ENCODE results near the gene SSH2.
"Not testable (repeated sequence)": the region's sequence is repeated elsewhere in the genome, so short reads cannot be mapped to it uniquely, and the experiment has no call there.

The SSH2 gene

DNA sequence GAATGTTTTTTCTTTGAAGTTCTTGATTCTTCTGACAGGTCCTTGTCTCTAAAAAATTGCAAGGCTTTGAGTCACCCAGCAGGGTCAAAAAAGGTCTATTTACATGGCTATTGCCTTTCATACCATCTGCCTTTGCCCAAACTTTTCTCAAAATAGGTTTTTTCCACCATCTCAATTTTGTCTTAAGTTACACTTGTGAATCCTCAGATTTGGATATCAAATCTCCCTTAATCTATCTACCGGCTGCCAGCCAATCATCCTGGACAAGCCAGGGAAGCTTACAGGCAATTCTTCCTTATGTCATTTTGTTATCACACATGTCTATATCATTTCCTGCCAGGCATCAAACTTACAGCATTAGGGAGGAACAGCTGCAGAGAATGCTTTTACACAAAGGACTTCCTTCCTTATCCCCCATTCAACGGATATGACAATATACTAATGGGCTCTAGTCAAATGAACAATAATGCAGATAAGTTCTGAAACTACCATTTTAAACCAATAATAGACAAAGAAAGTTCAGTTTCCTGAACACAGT, 203.2 kb downstream of the SSH2 start:
- Histone ChIP-seq H3K27me3 (no peaks in the 10 kb centered on the region), H3K27ac (no peak overlapping the region), H3K4me1 (no peaks in the 10 kb centered on the region), H3K9me3 (peaks cover 0 to 5% (median 0%) of the 10 kb centered on the region in 3 donors), H3K4me3 (no peak overlapping the region), H3K36me3 (no peaks in the 10 kb centered on the region)
- no peak for DNase-seq
- intact Hi-C loops (cut with DNase I; ENCODE audit: low total_unique reads), result no loop called here
- TF ChIP-seq, protein P1, sequence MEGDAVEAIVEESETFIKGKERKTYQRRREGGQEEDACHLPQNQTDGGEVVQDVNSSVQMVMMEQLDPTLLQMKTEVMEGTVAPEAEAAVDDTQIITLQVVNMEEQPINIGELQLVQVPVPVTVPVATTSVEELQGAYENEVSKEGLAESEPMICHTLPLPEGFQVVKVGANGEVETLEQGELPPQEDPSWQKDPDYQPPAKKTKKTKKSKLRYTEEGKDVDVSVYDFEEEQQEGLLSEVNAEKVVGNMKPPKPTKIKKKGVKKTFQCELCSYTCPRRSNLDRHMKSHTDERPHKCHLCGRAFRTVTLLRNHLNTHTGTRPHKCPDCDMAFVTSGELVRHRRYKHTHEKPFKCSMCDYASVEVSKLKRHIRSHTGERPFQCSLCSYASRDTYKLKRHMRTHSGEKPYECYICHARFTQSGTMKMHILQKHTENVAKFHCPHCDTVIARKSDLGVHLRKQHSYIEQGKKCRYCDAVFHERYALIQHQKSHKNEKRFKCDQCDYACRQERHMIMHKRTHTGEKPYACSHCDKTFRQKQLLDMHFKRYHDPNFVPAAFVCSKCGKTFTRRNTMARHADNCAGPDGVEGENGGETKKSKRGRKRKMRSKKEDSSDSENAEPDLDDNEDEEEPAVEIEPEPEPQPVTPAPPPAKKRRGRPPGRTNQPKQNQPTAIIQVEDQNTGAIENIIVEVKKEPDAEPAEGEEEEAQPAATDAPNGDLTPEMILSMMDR (IDR thresholded peaks at IDR 0.05), result no peak

DNA sequence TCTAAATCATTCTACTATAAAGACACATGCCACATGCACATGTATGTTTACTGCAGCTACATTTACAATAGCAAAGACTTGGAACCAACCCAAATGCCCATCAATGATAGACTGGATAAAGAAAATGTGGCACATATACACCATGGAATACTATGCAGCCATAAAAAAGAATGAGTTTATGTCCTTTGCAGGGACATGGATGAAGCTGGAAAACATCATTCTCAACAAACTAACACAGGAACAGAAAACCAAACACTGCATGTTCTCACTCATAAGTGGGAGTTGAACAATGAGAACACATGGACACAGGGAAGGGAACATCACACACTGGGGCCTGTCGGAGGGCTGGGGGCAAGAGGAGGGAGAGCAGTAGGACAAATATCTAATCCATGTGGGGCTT, 204.6 kb downstream of the SSH2 start:
- H3K27ac ChIP-seq; DNase-seq; H3K27me3 ChIP-seq; H3K4me1 ChIP-seq; intact Hi-C loops (cut with DNase I; ENCODE audit: low total_unique reads); H3K36me3 ChIP-seq; H3K9me3 ChIP-seq; H3K4me3 ChIP-seq: not testable (repeated sequence)

DNA sequence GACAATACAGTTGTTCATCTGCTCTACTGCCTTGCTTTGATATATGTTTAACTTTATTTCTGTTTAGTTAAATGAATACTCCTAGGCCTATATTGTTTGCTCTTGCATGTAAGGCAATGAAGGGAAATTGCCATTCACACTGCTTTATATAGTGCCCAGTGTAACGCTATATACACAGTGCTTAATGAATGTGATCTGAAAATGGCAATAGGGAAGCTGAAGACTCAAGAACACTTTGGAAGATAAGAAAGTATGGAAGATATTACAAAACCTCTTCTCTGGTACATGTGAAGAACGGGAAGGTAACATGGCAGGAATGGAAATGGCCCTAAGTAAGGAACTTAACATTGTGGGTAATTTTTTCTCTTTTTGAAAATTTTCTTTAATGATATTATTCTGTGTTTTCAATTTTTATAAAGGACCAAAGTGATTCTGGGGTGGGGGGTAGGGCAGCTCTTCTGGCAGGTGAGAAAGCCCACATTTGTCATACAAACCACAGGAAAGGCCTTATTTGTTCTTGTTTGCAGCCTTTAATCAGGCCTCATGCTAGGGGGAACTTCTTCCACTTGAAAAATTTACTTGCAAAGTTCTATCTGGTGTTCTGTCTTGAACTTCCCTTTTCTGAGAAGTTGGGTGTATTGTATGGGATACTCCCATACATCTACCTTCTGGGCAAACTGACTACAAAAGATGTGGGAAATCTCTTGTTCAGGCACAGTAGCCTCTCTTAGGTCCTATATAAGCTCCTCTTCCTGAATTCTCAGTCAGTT, 206.6 kb downstream of the SSH2 start:
- intact Hi-C loops (cut with DNase I; ENCODE audit: low total_unique reads), result no loop called here
- Histone ChIP-seq H3K4me3 (no peak overlapping the region), H3K9me3 (peaks cover 0 to 2% (median 0%) of the 10 kb centered on the region in 3 donors), H3K27ac (no peak overlapping the region), H3K36me3 (no peaks in the 10 kb centered on the region), H3K4me1 (no peaks in the 10 kb centered on the region), H3K27me3 (no peaks in the 10 kb centered on the region)
- DNase-seq, result no peak
- TF ChIP-seq, protein P1 (IDR thresholded peaks at IDR 0.05), result no peak

DNA sequence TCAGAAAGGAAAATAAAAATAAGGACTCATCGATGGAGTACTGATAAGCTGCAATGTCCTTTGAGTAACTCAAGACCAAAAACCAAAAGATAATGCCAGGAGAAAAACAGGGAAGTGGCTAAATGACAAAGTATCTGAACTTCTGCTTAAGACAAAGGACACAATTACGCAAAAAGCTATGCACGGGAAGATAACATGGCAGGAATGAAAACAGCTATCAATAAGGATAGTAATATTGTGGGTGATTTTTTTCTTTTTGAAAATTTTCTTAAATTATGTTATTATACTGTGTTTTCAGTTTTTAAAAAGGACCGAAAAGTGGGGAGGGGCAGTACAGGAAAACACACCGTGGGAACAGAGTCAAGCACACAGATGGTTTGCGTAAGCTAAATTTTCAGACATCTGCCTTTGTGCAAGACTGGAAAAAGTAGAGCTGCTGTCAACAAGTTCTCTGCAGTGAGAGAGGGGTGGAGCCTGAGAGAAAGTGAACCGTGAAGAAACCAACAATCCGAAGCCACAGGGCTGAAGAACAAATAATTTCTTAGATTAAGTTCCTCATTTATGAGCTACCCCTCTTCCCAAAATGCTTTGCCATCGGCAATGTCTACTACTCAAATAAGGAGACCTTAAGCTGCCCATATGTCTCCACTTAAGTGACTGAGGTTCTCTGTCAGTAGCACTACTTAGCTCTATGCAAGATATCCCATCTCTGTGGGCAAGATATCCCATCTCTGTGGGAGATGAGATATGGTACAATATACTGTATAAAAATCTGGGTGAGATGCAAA, 207.4 kb downstream of the SSH2 start:
- Histone ChIP-seq H3K27ac (no peak overlapping the region), H3K36me3 (no peaks in the 10 kb centered on the region), H3K27me3 (no peaks in the 10 kb centered on the region), H3K9me3 (no peaks in the 10 kb centered on the region), H3K4me1 (no peaks in the 10 kb centered on the region), H3K4me3 (no peak overlapping the region)
- TF ChIP-seq, protein P1 (IDR thresholded peaks at IDR 0.05), result no peak
- DNase-seq, result peak in 1 of 2 donors; percentile 70
- intact Hi-C loops (cut with DNase I; ENCODE audit: low total_unique reads), result no loop called here

DNA sequence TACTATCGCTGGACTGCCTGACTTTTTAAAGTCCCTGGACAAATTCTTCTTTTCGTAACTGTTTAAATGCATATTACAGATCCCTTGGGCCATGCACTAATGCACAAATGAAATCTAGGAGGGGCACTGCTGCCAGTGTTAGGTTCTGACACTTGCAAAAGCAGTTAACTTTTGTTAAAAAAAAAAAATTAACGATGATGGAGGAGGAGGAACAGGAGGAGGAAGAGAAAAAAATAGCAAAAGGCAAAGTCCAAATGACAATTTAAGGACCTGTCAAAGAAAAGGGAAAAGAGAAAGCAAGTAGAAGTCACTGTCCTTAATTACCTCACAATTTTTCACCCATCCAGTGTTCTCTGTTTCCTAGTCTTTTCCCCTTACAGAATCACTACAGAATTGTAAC, 209.5 kb downstream of the SSH2 start:
- intact Hi-C loops (cut with DNase I; ENCODE audit: low total_unique reads), result no loop called here
- DNase-seq, result no peak
- Histone ChIP-seq H3K36me3 (no peaks in the 10 kb centered on the region), H3K27ac (no peak overlapping the region), H3K9me3 (no peaks in the 10 kb centered on the region), H3K4me1 (no peaks in the 10 kb centered on the region), H3K27me3 (no peaks in the 10 kb centered on the region), H3K4me3 (no peak overlapping the region)
- TF ChIP-seq, protein P1 (IDR thresholded peaks at IDR 0.05), result no peak

DNA sequence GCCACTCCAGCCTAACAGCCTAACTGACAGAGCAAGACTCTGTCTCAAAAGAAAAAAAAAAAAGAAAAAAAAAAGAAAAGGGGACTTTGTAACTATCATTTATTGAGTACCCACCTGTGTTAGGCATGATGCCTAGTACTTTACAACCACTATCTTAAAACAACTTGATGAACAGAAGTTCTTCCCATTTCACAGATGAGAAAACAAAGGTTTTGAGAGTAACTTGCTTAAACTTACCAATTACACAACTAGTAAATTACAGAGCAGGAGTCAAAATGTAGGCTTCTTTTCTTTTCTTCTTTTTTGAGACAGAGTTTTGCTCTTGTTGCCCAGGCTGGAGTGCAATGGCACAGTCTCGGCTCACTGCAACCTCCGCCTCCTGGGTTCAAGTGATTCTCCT, 210.6 kb downstream of the SSH2 start:
- DNase-seq, result no peak
- no peaks in the 10 kb centered on the region for H3K27me3 ChIP-seq
- no peaks in the 10 kb centered on the region for H3K9me3 ChIP-seq
- no peak overlapping the region for H3K4me3 ChIP-seq
- TF ChIP-seq, protein P1 (IDR thresholded peaks at IDR 0.05), result no peak
- H3K27ac ChIP-seq, result no peak overlapping the region
- H3K4me1 ChIP-seq, result no peaks in the 10 kb centered on the region
- no peaks in the 10 kb centered on the region for H3K36me3 ChIP-seq
- intact Hi-C loops (cut with DNase I; ENCODE audit: low total_unique reads), result no loop called here

Data from tibial artery (tissue), 4 donors.